ENCODE data around the gene STEAP1. TPM values are rescaled to one million over a fixed set of nuclear protein-coding genes. Genes with fewer than 3 reads are reported as not detected.

Gene STEAP1
- total RNA-seq, 1 experiment from 2014 or later: 3.1 TPM

DNA sequence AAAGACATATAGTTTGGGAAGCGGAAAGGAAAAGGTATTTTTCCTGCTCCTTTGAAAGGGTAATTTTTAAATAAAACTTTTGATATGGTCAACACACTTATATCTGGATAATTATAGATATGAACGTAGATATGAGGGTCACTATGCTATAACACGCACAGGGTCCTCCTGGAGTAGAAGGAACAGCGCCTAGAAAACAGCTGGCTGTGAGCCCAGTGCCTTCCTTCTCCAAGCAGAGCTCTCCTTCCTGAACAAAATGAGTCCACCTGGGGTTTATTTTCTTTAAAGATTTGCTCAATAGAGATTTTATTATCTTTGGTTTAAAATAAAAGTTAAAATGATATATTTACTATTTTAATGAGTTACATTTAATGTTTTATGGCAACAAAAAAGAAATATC, 13.1 kb downstream of the STEAP1 start:
- no peaks in the 10 kb centered on the region for H3K4me1 Mint-ChIP-seq (ENCODE audit: insufficient read depth, unreplicated experiment)
- no peak for DNase-seq (ENCODE audit: unreplicated experiment)

GRCh38 chr7:90169891-90170290, 15.6 kb downstream of the STEAP1 start:
- Mint-ChIP-seq H3K4me3 (ENCODE audit: unreplicated experiment) (no peak overlapping the region), H3K36me3 (ENCODE audit: insufficient read depth, unreplicated experiment) (no peaks in the 10 kb centered on the region), H3K4me1 (ENCODE audit: insufficient read depth, unreplicated experiment) (no peaks in the 10 kb centered on the region), H3K27ac (ENCODE audit: low read depth, unreplicated experiment) (no peak overlapping the region), H3K27me3 (ENCODE audit: insufficient read depth, unreplicated experiment) (no peaks in the 10 kb centered on the region), H3K9me3 (ENCODE audit: unreplicated experiment) (peaks cover 13% of the 10 kb centered on the region)
- BruUV-seq (replicated peaks): no TSS peak
- intact Hi-C loops (cut with micrococcal nuclease): no loop called here
- ChIA-PET POLR2A (interaction anchor here (0.6 kb wide), 1 partner anchor 626 kb away, joined by 3 read pairs; no protein-coding TSS in a partner anchor), CTCF (no interaction called here)
- no peak for TF ChIP-seq CTCF (IDR thresholded peaks at IDR 0.05; ENCODE audit: unreplicated experiment)
- no peak for DNase-seq (ENCODE audit: unreplicated experiment)

More for the DNA sequence above, 13.1 kb downstream of the STEAP1 start:
- no peak overlapping the region for H3K27ac Mint-ChIP-seq (ENCODE audit: low read depth, unreplicated experiment)
- POLR2A ChIA-PET: no interaction called here
- intact Hi-C loops (cut with micrococcal nuclease): no loop called here
- no peak overlapping the region for H3K4me3 Mint-ChIP-seq (ENCODE audit: unreplicated experiment)
- H3K27me3 Mint-ChIP-seq (ENCODE audit: insufficient read depth, unreplicated experiment): no peaks in the 10 kb centered on the region
- peaks cover 13% of the 10 kb centered on the region for H3K9me3 Mint-ChIP-seq (ENCODE audit: unreplicated experiment)
- no peak for TF ChIP-seq CTCF (IDR thresholded peaks at IDR 0.05; ENCODE audit: unreplicated experiment)
- CTCF ChIA-PET: interaction anchor here (0.6 to 3.8 kb wide), 7 partner anchors 13 to 142 kb away, joined by 3 to 17 read pairs (median 4); partner anchors contain the start of genes STEAP1 and STEAP2
- H3K36me3 Mint-ChIP-seq (ENCODE audit: insufficient read depth, unreplicated experiment): no peaks in the 10 kb centered on the region
- BruUV-seq (replicated peaks): no TSS peak

DNA sequence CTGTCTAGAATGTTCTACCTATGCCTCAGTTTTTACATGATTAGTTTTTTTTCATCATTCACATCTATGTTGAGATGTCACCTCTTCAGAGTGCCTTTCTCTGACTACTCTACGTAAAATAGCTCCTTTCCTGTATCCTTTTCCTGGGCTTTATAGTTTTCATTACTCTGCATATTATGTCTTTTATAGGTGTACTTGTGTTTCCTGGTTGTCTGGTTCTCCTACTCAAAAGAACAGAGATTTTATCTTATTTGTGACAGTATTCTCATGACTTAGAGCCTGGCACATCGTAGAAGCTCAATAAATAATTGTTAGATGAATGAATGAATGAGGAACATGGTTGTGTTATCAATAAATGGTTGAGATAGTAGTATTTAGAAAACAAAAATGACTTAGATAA, 17.9 kb downstream of the STEAP1 start:
- intact Hi-C loops (cut with micrococcal nuclease): no loop called here
- H3K4me3 Mint-ChIP-seq (ENCODE audit: unreplicated experiment): no peak overlapping the region
- peaks cover 13% of the 10 kb centered on the region for H3K9me3 Mint-ChIP-seq (ENCODE audit: unreplicated experiment)
- POLR2A ChIA-PET: no interaction called here
- H3K27ac Mint-ChIP-seq (ENCODE audit: low read depth, unreplicated experiment): no peak overlapping the region
- CTCF ChIA-PET: interaction anchor here (0.7 to 1.2 kb wide), 4 partner anchors 18 to 88 kb away, joined by 3 to 7 read pairs (median 5); partner anchors contain the start of genes STEAP1 and STEAP2
- BruUV-seq (replicated peaks): no TSS peak
- no peaks in the 10 kb centered on the region for H3K4me1 Mint-ChIP-seq (ENCODE audit: insufficient read depth, unreplicated experiment)
- no peak for TF ChIP-seq CTCF (IDR thresholded peaks at IDR 0.05; ENCODE audit: unreplicated experiment)
- no peak for DNase-seq (ENCODE audit: unreplicated experiment)
- no peaks in the 10 kb centered on the region for H3K27me3 Mint-ChIP-seq (ENCODE audit: insufficient read depth, unreplicated experiment)
- no peaks in the 10 kb centered on the region for H3K36me3 Mint-ChIP-seq (ENCODE audit: insufficient read depth, unreplicated experiment)

- ChIA-PET POLR2A (no interaction called here), CTCF (interaction anchor here (0.5 to 1.2 kb wide), 5 partner anchors 18 to 237 kb away, joined by 3 to 7 read pairs (median 4); partner anchors contain the start of genes STEAP1 and STEAP2)
- BruUV-seq (replicated peaks): no TSS peak
- H3K36me3 Mint-ChIP-seq (ENCODE audit: insufficient read depth, unreplicated experiment): no peaks in the 10 kb centered on the region
- H3K4me3 Mint-ChIP-seq (ENCODE audit: unreplicated experiment): no peak overlapping the region
- H3K9me3 Mint-ChIP-seq (ENCODE audit: unreplicated experiment): peaks cover 13% of the 10 kb centered on the region
- intact Hi-C loops (cut with micrococcal nuclease): no loop called here
- TF ChIP-seq CTCF (IDR thresholded peaks at IDR 0.05; ENCODE audit: unreplicated experiment): no peak
- no peaks in the 10 kb centered on the region for H3K4me1 Mint-ChIP-seq (ENCODE audit: insufficient read depth, unreplicated experiment)
- DNase-seq (ENCODE audit: unreplicated experiment): no peak
- no peaks in the 10 kb centered on the region for H3K27me3 Mint-ChIP-seq (ENCODE audit: insufficient read depth, unreplicated experiment)
- no peak overlapping the region for H3K27ac Mint-ChIP-seq (ENCODE audit: low read depth, unreplicated experiment)
Observed at GRCh38 chr7:90172624-90173023, 18.4 kb downstream of the STEAP1 start.

All from MCF 10A (cell line).